GM21515 (cell line): ENCODE results near the gene CNTLN.
"Not testable (repeated sequence)": the region's sequence is repeated elsewhere in the genome, so short reads cannot be mapped to it uniquely, and the experiment has no call there.

Experiments
- ATAC-seq: cut with Tn5 transposase; IDR thresholded peaks from one replicate; pipeline ENCODE4 v1.9.1; 2021; ENCODE audit not compliant: unreplicated experiment

The CNTLN gene

GRCh38 chr9:17171309-17172094 lies 36.7 kb downstream of the CNTLN start:
- ATAC-seq = no peak

GRCh38 chr9:17177496-17177895 lies 42.7 kb downstream of the CNTLN start:
- ATAC-seq = not testable (repeated sequence)

GRCh38 chr9:17185481-17186029 lies 50.7 kb downstream of the CNTLN start:
- no peak for ATAC-seq

GRCh38 chr9:17191082-17191481 lies 56.2 kb downstream of the CNTLN start:
- no peak for ATAC-seq

- ATAC-seq = no peak
Measured at GRCh38 chr9:17204611-17205152, 69.8 kb downstream of the CNTLN start.

GRCh38 chr9:17216011-17216410 lies 81.2 kb downstream of the CNTLN start:
- no peak for ATAC-seq

- no peak for ATAC-seq
Measured at GRCh38 chr9:17216646-17217045, 81.8 kb downstream of the CNTLN start.

GRCh38 chr9:17217272-17217671 lies 82.4 kb downstream of the CNTLN start:
- ATAC-seq = no peak

- no peak for ATAC-seq
Measured at GRCh38 chr9:17219261-17219660, 84.4 kb downstream of the CNTLN start.

- no peak for ATAC-seq
Measured at GRCh38 chr9:17222932-17223331, 88.1 kb downstream of the CNTLN start.

GRCh38 chr9:17225407-17225806 lies 90.6 kb downstream of the CNTLN start:
- ATAC-seq = no peak

GRCh38 chr9:17229945-17230560 lies 95.2 kb downstream of the CNTLN start:
- ATAC-seq = no peak

- ATAC-seq = no peak
Measured at GRCh38 chr9:17230646-17231045, 95.8 kb downstream of the CNTLN start.

GRCh38 chr9:17236147-17236546 lies 101.3 kb downstream of the CNTLN start:
- ATAC-seq = no peak

- no peak for ATAC-seq
Measured at GRCh38 chr9:17246770-17247169, 111.9 kb downstream of the CNTLN start.

- no peak for ATAC-seq
Measured at GRCh38 chr9:17251100-17251499, 116.3 kb downstream of the CNTLN start.

- not testable (repeated sequence) for ATAC-seq
Measured at GRCh38 chr9:17268531-17269188, 133.8 kb downstream of the CNTLN start.

GRCh38 chr9:17269799-17270198 lies 135.0 kb downstream of the CNTLN start:
- ATAC-seq = no peak

- no peak for ATAC-seq
Measured at GRCh38 chr9:17272536-17272935, 137.7 kb downstream of the CNTLN start.

- ATAC-seq = no peak
Measured at GRCh38 chr9:17280350-17281012, 145.6 kb downstream of the CNTLN start.

- ATAC-seq = not testable (repeated sequence)
Measured at GRCh38 chr9:17290673-17291072, 155.8 kb downstream of the CNTLN start.
